ENCODE data around the gene TSC2.

GRCh38 chr16:2022723-2023091 lies 25.1 kb upstream of the TSC2 start:
- TF ChIP-seq, protein P1, sequence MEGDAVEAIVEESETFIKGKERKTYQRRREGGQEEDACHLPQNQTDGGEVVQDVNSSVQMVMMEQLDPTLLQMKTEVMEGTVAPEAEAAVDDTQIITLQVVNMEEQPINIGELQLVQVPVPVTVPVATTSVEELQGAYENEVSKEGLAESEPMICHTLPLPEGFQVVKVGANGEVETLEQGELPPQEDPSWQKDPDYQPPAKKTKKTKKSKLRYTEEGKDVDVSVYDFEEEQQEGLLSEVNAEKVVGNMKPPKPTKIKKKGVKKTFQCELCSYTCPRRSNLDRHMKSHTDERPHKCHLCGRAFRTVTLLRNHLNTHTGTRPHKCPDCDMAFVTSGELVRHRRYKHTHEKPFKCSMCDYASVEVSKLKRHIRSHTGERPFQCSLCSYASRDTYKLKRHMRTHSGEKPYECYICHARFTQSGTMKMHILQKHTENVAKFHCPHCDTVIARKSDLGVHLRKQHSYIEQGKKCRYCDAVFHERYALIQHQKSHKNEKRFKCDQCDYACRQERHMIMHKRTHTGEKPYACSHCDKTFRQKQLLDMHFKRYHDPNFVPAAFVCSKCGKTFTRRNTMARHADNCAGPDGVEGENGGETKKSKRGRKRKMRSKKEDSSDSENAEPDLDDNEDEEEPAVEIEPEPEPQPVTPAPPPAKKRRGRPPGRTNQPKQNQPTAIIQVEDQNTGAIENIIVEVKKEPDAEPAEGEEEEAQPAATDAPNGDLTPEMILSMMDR (conservative IDR thresholded peaks at IDR 0.05; ENCODE audit: low read length): no peak
- no peak for TF ChIP-seq EZH2phosphoT487 (IDR thresholded peaks at IDR 0.05; ENCODE audit: borderline replicate concordance, low read depth, low read length)
